ENCODE measurements around the gene LRCH4.

- TF ChIP-seq, protein P1, sequence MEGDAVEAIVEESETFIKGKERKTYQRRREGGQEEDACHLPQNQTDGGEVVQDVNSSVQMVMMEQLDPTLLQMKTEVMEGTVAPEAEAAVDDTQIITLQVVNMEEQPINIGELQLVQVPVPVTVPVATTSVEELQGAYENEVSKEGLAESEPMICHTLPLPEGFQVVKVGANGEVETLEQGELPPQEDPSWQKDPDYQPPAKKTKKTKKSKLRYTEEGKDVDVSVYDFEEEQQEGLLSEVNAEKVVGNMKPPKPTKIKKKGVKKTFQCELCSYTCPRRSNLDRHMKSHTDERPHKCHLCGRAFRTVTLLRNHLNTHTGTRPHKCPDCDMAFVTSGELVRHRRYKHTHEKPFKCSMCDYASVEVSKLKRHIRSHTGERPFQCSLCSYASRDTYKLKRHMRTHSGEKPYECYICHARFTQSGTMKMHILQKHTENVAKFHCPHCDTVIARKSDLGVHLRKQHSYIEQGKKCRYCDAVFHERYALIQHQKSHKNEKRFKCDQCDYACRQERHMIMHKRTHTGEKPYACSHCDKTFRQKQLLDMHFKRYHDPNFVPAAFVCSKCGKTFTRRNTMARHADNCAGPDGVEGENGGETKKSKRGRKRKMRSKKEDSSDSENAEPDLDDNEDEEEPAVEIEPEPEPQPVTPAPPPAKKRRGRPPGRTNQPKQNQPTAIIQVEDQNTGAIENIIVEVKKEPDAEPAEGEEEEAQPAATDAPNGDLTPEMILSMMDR (IDR thresholded peaks at IDR 0.05), result no peak
- TF ChIP-seq ZFX (IDR thresholded peaks at IDR 0.05; ENCODE audit: borderline replicate concordance), result no peak
Observed at GRCh38 chr7:100544386-100544785, 41.5 kb downstream of the LRCH4 start.
